Type B pancreatic cell (in vitro differentiated cells): ENCODE data around the gene ACSL1. TPM values are rescaled to one million over a fixed set of nuclear protein-coding genes. Genes with fewer than 3 reads are reported as not detected.
"Not testable (repeated sequence)": the region's sequence is repeated elsewhere in the genome, so short reads cannot be mapped to it uniquely, and the experiment has no call there.

ENCODE experiments used
- DNase-seq: peaks from one replicate; pipeline ENCODE4 v3.0.0; 2021; ENCODE audit warnings: mixed read lengths; ENCODE audit not compliant: unreplicated experiment; ENCODE audit errors: extremely low spot score
- H3K27ac Mint-ChIP-seq: 2 replicates; pipeline ENCODE4 v1.8.0; 2021; ENCODE audit warnings: mild to moderate bottlenecking, mixed read lengths
- H3K27me3 Mint-ChIP-seq: 2 replicates; pipeline ENCODE4 v1.8.0; 2021; ENCODE audit warnings: mixed read lengths
- H3K36me3 Mint-ChIP-seq: 2 replicates; pipeline ENCODE4 v1.8.0; 2021; ENCODE audit warnings: mixed read lengths
- H3K4me1 Mint-ChIP-seq: one replicate; pipeline ENCODE4 v1.8.0; 2021; ENCODE audit warnings: mixed read lengths; ENCODE audit not compliant: unreplicated experiment
- H3K4me3 Mint-ChIP-seq: 2 replicates; pipeline ENCODE4 v1.8.0; 2021; ENCODE audit warnings: mild to moderate bottlenecking, mixed read lengths
- H3K9me3 Mint-ChIP-seq: 2 replicates; pipeline ENCODE4 v1.8.0; 2021; ENCODE audit warnings: mixed read lengths
- CTCF ChIP-seq: fragments of 200-600 bp; sonication (generic); conservative IDR thresholded peaks from 2 replicates; pipeline ENCODE4 v1.5.0; 2021; ENCODE audit warnings: antibody characterized with exemption, mild to moderate bottlenecking
- total RNA-seq: library from RNA; stranded (reverse); gene quantifications from 2 replicates; pipeline ENCODE4 v1.2.1, GENCODE V29; 2021; ENCODE audit warnings: low replicate concordance

ACSL1 gene
- total RNA-seq, 1 donor from 2014 or later: 89.0 TPM

DNA sequence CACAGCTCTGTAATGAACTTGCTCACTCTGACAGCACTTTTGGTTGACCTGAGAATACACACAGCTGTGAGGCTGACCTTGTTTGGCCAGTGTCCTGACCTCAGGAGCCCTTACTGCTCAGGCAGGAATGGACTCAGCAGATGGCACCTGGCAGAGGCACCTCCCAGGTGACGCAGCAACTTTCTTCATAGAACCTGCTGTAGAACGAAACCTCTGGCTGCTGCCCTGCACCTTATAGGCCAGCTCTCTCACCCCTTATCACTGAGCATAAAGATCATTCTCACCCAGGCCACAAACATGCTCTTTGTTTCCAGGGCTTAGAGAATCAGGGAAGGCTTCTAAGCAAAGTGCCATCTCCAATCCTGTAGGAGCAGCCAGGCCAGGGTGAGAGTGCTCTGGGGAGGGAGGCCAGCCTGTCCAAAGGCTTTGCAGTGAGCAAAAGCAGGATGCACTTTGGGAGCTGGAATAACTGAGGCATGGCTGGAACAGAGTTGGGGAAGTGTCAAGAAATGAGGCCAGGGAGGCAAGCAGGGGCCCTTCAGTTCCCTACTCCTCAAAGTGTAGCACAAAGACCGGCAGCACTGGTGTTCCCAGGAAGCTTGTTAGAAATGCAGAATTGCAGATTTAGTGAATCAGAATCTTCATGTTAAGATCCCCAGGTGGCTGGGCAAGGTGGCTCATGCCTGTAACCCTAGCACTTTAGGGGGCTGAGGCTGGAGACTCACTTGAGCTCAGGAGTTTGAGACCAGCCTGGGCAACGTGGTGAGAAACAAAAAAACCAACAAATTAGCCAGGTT is 78.5 kb downstream of the ACSL1 start:
- Mint-ChIP-seq H3K36me3 (no peaks in the 10 kb centered on the region), H3K27ac (peak overlapping the region; percentile 100), H3K4me3 (peak overlapping the region; percentile 62), H3K27me3 (no peaks in the 10 kb centered on the region), H3K9me3 (no peaks in the 10 kb centered on the region), H3K4me1 (peaks cover 28% of the 10 kb centered on the region)
- TF ChIP-seq CTCF: no peak
- no peak for DNase-seq

- peak overlapping the region; percentile 100 for H3K27ac Mint-ChIP-seq
- peak overlapping the region; percentile 76 for H3K4me3 Mint-ChIP-seq
- H3K36me3 Mint-ChIP-seq: no peaks in the 10 kb centered on the region
- H3K27me3 Mint-ChIP-seq: no peaks in the 10 kb centered on the region
- TF ChIP-seq CTCF: peak; percentile 83
- H3K4me1 Mint-ChIP-seq: peaks cover 25% of the 10 kb centered on the region
- DNase-seq: no peak
- no peaks in the 10 kb centered on the region for H3K9me3 Mint-ChIP-seq
Observed at GRCh38 chr4:184745831-184746795, 79.7 kb downstream of the ACSL1 start.

GRCh38 chr4:184744236-184744635 is 81.5 kb downstream of the ACSL1 start:
- Mint-ChIP-seq H3K36me3 (no peaks in the 10 kb centered on the region), H3K27ac (no peak overlapping the region), H3K27me3 (no peaks in the 10 kb centered on the region), H3K4me1 (peaks cover 18% of the 10 kb centered on the region), H3K4me3 (no peak overlapping the region), H3K9me3 (no peaks in the 10 kb centered on the region)
- no peak for DNase-seq
- no peak for TF ChIP-seq CTCF

DNA sequence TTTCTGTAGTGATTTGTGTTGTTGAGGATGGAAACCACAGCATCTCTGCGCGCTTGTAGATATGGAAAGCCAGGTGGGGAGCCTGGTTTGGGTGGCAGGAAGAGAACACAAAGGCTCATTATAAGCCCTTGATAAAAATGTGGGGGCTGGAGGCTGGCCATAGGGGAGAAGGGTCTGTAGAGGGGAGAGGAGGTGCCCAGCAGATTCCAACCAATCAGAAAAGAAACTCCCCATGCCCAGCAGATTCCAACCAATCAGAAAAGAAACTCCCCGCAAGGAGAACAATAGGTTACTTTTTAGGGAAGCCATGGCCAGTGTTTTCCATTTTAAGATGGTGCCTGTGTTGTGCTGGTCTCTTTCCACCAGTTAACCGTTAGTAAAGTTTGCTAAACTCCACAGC is 82.1 kb downstream of the ACSL1 start:
- TF ChIP-seq CTCF: no peak
- H3K36me3 Mint-ChIP-seq: no peaks in the 10 kb centered on the region
- no peak overlapping the region for H3K27ac Mint-ChIP-seq
- DNase-seq: no peak
- H3K27me3 Mint-ChIP-seq: no peaks in the 10 kb centered on the region
- H3K4me3 Mint-ChIP-seq: no peak overlapping the region
- H3K9me3 Mint-ChIP-seq: no peaks in the 10 kb centered on the region
- peaks cover 18% of the 10 kb centered on the region for H3K4me1 Mint-ChIP-seq

GRCh38 chr4:184741651-184742050 is 84.1 kb downstream of the ACSL1 start:
- H3K9me3 Mint-ChIP-seq, H3K4me3 Mint-ChIP-seq, H3K27me3 Mint-ChIP-seq, DNase-seq, H3K36me3 Mint-ChIP-seq, H3K27ac Mint-ChIP-seq: not testable (repeated sequence)
- H3K4me1 Mint-ChIP-seq: peaks cover 11% of the 10 kb centered on the region

DNA sequence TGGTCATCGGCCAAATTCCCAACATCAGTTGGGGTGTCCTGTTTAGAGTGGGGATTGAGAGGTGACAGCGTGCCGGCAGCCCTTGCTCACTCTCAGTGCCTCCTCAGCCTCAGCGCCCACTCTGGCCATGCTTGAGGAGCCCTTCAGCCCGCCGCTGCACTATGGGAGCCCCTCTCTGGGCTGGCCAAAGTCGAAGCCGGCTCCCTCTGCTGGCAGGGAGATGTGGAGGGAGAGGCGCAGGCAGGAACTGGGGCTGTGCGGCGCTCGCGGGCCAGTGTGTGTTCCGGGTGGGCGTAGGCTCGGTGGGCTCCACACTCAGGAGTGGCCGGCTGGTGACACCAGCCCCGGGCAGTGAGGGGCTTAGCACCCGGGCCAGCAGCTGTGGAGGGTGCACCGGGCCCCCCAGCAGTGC is 84.8 kb downstream of the ACSL1 start:
- Mint-ChIP-seq H3K9me3 (no peaks in the 10 kb centered on the region), H3K27ac (no peak overlapping the region), H3K4me1 (peaks cover 5% of the 10 kb centered on the region), H3K4me3 (no peak overlapping the region), H3K27me3 (no peaks in the 10 kb centered on the region), H3K36me3 (no peaks in the 10 kb centered on the region)
- no peak for DNase-seq
- TF ChIP-seq CTCF: no peak

GRCh38 chr4:184739575-184739974 is 86.2 kb downstream of the ACSL1 start:
- H3K36me3 Mint-ChIP-seq, DNase-seq, H3K4me3 Mint-ChIP-seq, H3K27me3 Mint-ChIP-seq, H3K9me3 Mint-ChIP-seq, H3K4me1 Mint-ChIP-seq, H3K27ac Mint-ChIP-seq: not testable (repeated sequence)
